H9 (cell line): ENCODE measurements around the gene NEK6. TPM values are rescaled to one million over a fixed set of nuclear protein-coding genes. Genes with fewer than 3 reads are reported as not detected.

Experiments used
- DNase-seq: peaks from one replicate; pipeline ENCODE4 v3.0.0-alpha.2; 2017
- H2AFZ ChIP-seq: one replicate; pipeline ENCODE4 v1.6.1; 2013; ENCODE audit warnings: mild to moderate bottlenecking, low read length, control low read depth, moderate library complexity
- H2AK5ac ChIP-seq: 2 replicates; pipeline ENCODE4 v1.6.1; 2013; ENCODE audit warnings: low read length, control low read depth, mixed read lengths; ENCODE audit not compliant: insufficient read length
- H2BK120ac ChIP-seq: one replicate; pipeline ENCODE4 v1.6.1; 2013; ENCODE audit warnings: low read depth, mild to moderate bottlenecking, low read length, control low read depth, inconsistent platforms; ENCODE audit not compliant: poor library complexity, severe bottlenecking
- H2BK12ac ChIP-seq: 2 replicates; pipeline ENCODE4 v1.6.1; 2013; ENCODE audit warnings: low read length, control low read depth, mixed read lengths, low read depth; ENCODE audit not compliant: insufficient read length
- H2BK15ac ChIP-seq: 2 replicates; pipeline ENCODE4 v1.6.1; 2013; ENCODE audit warnings: low read depth, low read length, control low read depth
- H2BK20ac ChIP-seq: one replicate; pipeline ENCODE4 v1.6.1; 2013; ENCODE audit warnings: low read depth, mild to moderate bottlenecking, low read length, control low read depth, inconsistent platforms; ENCODE audit not compliant: poor library complexity, severe bottlenecking
- H2BK5ac ChIP-seq: 2 replicates; pipeline ENCODE4 v1.6.1; 2013; ENCODE audit warnings: low read length, control low read depth, mixed read lengths; ENCODE audit not compliant: insufficient read length
- H3K14ac ChIP-seq: 2 replicates; pipeline ENCODE4 v1.6.1; 2013; ENCODE audit warnings: low read length, control low read depth; ENCODE audit not compliant: insufficient read depth
- H3K18ac ChIP-seq: 2 replicates; pipeline ENCODE4 v1.6.1; 2013; ENCODE audit warnings: low read depth, mild to moderate bottlenecking, mixed read lengths, low read length, control low read depth; ENCODE audit not compliant: insufficient read length
- H3K23ac ChIP-seq: 2 replicates; pipeline ENCODE4 v1.6.1; 2013; ENCODE audit warnings: low read length, control low read depth, mixed read lengths, low read depth; ENCODE audit not compliant: insufficient read length
- H3K23me2 ChIP-seq: 2 replicates; pipeline ENCODE4 v1.6.1; 2013; ENCODE audit warnings: low read depth, mild to moderate bottlenecking, mixed read lengths, low read length, control low read depth; ENCODE audit not compliant: insufficient read length, poor library complexity, severe bottlenecking
- H3K27ac ChIP-seq: 2 replicates; pipeline ENCODE4 v1.5.1; 2013; ENCODE audit warnings: low read length, control low read depth, mixed read lengths, low read depth; ENCODE audit not compliant: insufficient read length
- H3K27me3 ChIP-seq: 2 replicates; pipeline ENCODE4 v1.6.1; 2013; ENCODE audit warnings: low read length, control low read depth, inconsistent platforms; ENCODE audit not compliant: insufficient read depth
- H3K4ac ChIP-seq: 2 replicates; pipeline ENCODE4 v1.6.1; 2013; ENCODE audit warnings: low read depth, mild to moderate bottlenecking, control low read depth, inconsistent platforms, low read length, moderate library complexity
- H3K4me1 ChIP-seq: 2 replicates; pipeline ENCODE4 v1.6.1; 2013; ENCODE audit warnings: low read length, control low read depth, inconsistent platforms; ENCODE audit not compliant: insufficient read depth
- H3K4me2 ChIP-seq: 2 replicates; pipeline ENCODE4 v1.6.1; 2013; ENCODE audit warnings: low read length, control low read depth, mixed read lengths; ENCODE audit not compliant: insufficient read length, insufficient read depth
- H3K56ac ChIP-seq: 2 replicates; pipeline ENCODE4 v1.6.1; 2013; ENCODE audit warnings: low read depth, mild to moderate bottlenecking, mixed read lengths, low read length, control low read depth; ENCODE audit not compliant: insufficient read length
- H3K79me1 ChIP-seq: 2 replicates; pipeline ENCODE4 v1.6.1; 2013; ENCODE audit warnings: low read depth, mild to moderate bottlenecking, moderate library complexity, low read length, control low read depth, inconsistent platforms; ENCODE audit not compliant: insufficient read depth, poor library complexity, severe bottlenecking
- H3K79me2 ChIP-seq: 2 replicates; pipeline ENCODE4 v1.6.1; 2013; ENCODE audit warnings: low read length, control low read depth, inconsistent platforms; ENCODE audit not compliant: insufficient read depth
- H3K9ac ChIP-seq: 2 replicates; pipeline ENCODE4 v1.6.1; 2013; ENCODE audit warnings: low read length, control low read depth, mixed read lengths; ENCODE audit not compliant: insufficient read length; ENCODE audit errors: extremely low read depth
- H3K9me3 ChIP-seq: one replicate; pipeline ENCODE4 v1.6.1; 2013; ENCODE audit warnings: low read depth, low read length, inconsistent platforms; ENCODE audit not compliant: control insufficient read depth
- H3T11ph ChIP-seq: one replicate; pipeline ENCODE4 v1.6.1; 2013; ENCODE audit warnings: mild to moderate bottlenecking, low read length, control low read depth, inconsistent platforms
- H4K20me1 ChIP-seq: one replicate; pipeline ENCODE4 v1.6.1; 2013; ENCODE audit not compliant: control insufficient read depth, insufficient read length, insufficient read depth
- H4K5ac ChIP-seq: 2 replicates; pipeline ENCODE4 v1.6.1; 2013; ENCODE audit warnings: low read depth, mild to moderate bottlenecking, mixed read lengths, low read length, control low read depth; ENCODE audit not compliant: insufficient read length
- H4K8ac ChIP-seq: replicated peaks from 2 replicates; pipeline ENCODE4 v1.6.1; 2013; ENCODE audit warnings: low read length, control low read depth, mixed read lengths, low read depth; ENCODE audit not compliant: insufficient read length
- H4K91ac ChIP-seq: 2 replicates; pipeline ENCODE4 v1.6.1; 2013; ENCODE audit warnings: low read depth, mild to moderate bottlenecking, moderate library complexity, mixed read lengths, low read length, control low read depth; ENCODE audit not compliant: insufficient read length
- H3K27ac Mint-ChIP-seq, 3 experiments: 2 replicates in 2 of 3; 3 replicates in 1 of 3; pipeline ENCODE4 v1.8.0; 2020 to 2021; ENCODE audit warnings: mixed read lengths in 3 of 3, mild to moderate bottlenecking in 1 of 3, moderate library complexity in 1 of 3
- H3K27me3 Mint-ChIP-seq: 2 replicates; pipeline ENCODE4 v1.8.0; 2021; ENCODE audit warnings: low read depth, mild to moderate bottlenecking, moderate library complexity, mixed read lengths
- H3K36me3 Mint-ChIP-seq, 3 experiments: 2 replicates in 2 of 3; 3 replicates in 1 of 3; pipeline ENCODE4 v1.8.0; 2020 to 2021; ENCODE audit warnings: low read depth in 3 of 3, mixed read lengths in 3 of 3; ENCODE audit not compliant: insufficient read depth in 1 of 3
- H3K4me1 Mint-ChIP-seq, 2 experiments: 2 replicates each; pipeline ENCODE4 v1.8.0; 2020; ENCODE audit warnings: mixed read lengths in 2 of 2
- H3K4me3 Mint-ChIP-seq, 2 experiments: 2 replicates in 1 of 2; 3 replicates in 1 of 2; pipeline ENCODE4 v1.8.0; 2020 to 2021; ENCODE audit warnings: mild to moderate bottlenecking in 2 of 2, mixed read lengths in 2 of 2, moderate library complexity in 1 of 2
- H3K9me3 Mint-ChIP-seq, 2 experiments: 2 replicates in 1 of 2; 3 replicates in 1 of 2; pipeline ENCODE4 v1.8.0; 2020; ENCODE audit warnings: mild to moderate bottlenecking in 2 of 2, mixed read lengths in 2 of 2, moderate library complexity in 1 of 2
- CTCF ChIP-seq: fragments of 200-600 bp; sonication (generic); conservative IDR thresholded peaks from 3 replicates; pipeline ENCODE4 v1.8.0; 2021; ENCODE audit warnings: antibody characterized with exemption, mild to moderate bottlenecking
- WGBS: extraction: QIAGEN DNeasy Blood & Tissue Kit; methylation state at CpG from one replicate; pipeline ENCODE4 v1.1.7; 2013; ENCODE audit warnings: missing lambda C conversion rate, low lambda C conversion rate, mixed read lengths; ENCODE audit not compliant: insufficient read length; ENCODE audit errors: extremely low coverage; 5-methylcytosine and 5-hydroxymethylcytosine counted together
- total RNA-seq: library from RNA; stranded (reverse); gene quantifications from 2 replicates; pipeline ENCODE4 v1.2.1, GENCODE V29; 2021

Gene NEK6
- total RNA-seq, 1 experiment from 2014 or later: 14.3 TPM

GRCh38 chr9:124388275-124389048 lies 130.7 kb downstream of the NEK6 start:
- H2BK5ac ChIP-seq: no peak overlapping the region
- H3K4me3 Mint-ChIP-seq: no peak overlapping the region
- peaks cover 30 to 42% of the 10 kb centered on the region in 2 experiments for H3K4me1 Mint-ChIP-seq
- H3K79me2 ChIP-seq: peaks cover 21% of the 10 kb centered on the region; the same call in 1 of the 2 replicates
- no CpG with 5 or more reads among the region's 12 CpGs for WGBS
- H3K9me3 ChIP-seq: no peaks in the 10 kb centered on the region
- H3K18ac ChIP-seq: no peak overlapping the region
- H3K79me1 ChIP-seq: peaks cover 11% of the 10 kb centered on the region
- H3K14ac ChIP-seq: no peak overlapping the region; the same call in 1 of the 2 replicates
- no peak overlapping the region for H2BK12ac ChIP-seq
- no peak overlapping the region for H4K91ac ChIP-seq
- no peaks in the 10 kb centered on the region for H3K23me2 ChIP-seq
- H2AFZ ChIP-seq: no peak overlapping the region
- H3K27ac ChIP-seq: no peak overlapping the region
- H4K20me1 ChIP-seq: no peaks in the 10 kb centered on the region
- H3K23ac ChIP-seq: no peak overlapping the region
- H3K4me1 ChIP-seq: peaks cover 4% of the 10 kb centered on the region; the same call in 1 of the 2 replicates
- H2BK20ac ChIP-seq: no peak overlapping the region
- no peak for DNase-seq
- H3K27ac Mint-ChIP-seq: peak overlapping the region; percentile 7 to 45 (median 34); a peak in 5 of 7 replicates
- no peak overlapping the region for H2BK120ac ChIP-seq
- no peak for TF ChIP-seq CTCF
- H2AK5ac ChIP-seq: no peak overlapping the region
- no peak overlapping the region for H3T11ph ChIP-seq
- no peaks in the 10 kb centered on the region for H3K27me3 Mint-ChIP-seq
- H3K56ac ChIP-seq: no peak overlapping the region
- H3K36me3 Mint-ChIP-seq: peaks cover 2 to 9% (median 7%) of the 10 kb centered on the region in 3 experiments; a peak in 5 of 7 replicates
- no peak overlapping the region for H2BK15ac ChIP-seq
- H3K27me3 ChIP-seq: no peaks in the 10 kb centered on the region
- no peak overlapping the region for H3K4ac ChIP-seq
- no peak overlapping the region for H3K4me2 ChIP-seq
- H4K8ac ChIP-seq: no peak overlapping the region
- no peaks in the 10 kb centered on the region for H3K9me3 Mint-ChIP-seq
- no peak overlapping the region for H4K5ac ChIP-seq
- no peak overlapping the region for H3K9ac ChIP-seq
